Testis (tissue), 3 donors: ENCODE data around the gene TPRG1. TPM values are rescaled to one million over a fixed set of nuclear protein-coding genes. Genes with fewer than 3 reads are reported as not detected.
"Not testable (repeated sequence)": the region's sequence is repeated elsewhere in the genome, so short reads cannot be mapped to it uniquely, and the experiment has no call there.

ENCODE experiments used
- DNase-seq: peaks from one replicate; pipeline ENCODE4 v3.0.0-alpha.2; 2019
- H3K27ac ChIP-seq, 2 donors: fragments of 200-600 bp; sonication (generic); one replicate each; pipeline ENCODE4 v1.5.1; 2019
- H3K27me3 ChIP-seq: fragments of 200-600 bp; sonication (generic); one replicate; pipeline ENCODE4 v1.5.1; 2019
- H3K36me3 ChIP-seq: fragments of 200-600 bp; sonication (generic); one replicate; pipeline ENCODE4 v1.5.1; 2017; ENCODE audit warnings: low read depth; ENCODE audit errors: missing control alignments
- H3K4me1 ChIP-seq: fragments of 200-600 bp; sonication (generic); one replicate; pipeline ENCODE4 v1.5.1; 2019
- H3K4me3 ChIP-seq, 2 donors: fragments of 200-600 bp; sonication (generic); one replicate each; pipeline ENCODE4 v1.5.1; 2017 to 2019
- H3K9me3 ChIP-seq: fragments of 200-600 bp; sonication (generic); one replicate; pipeline ENCODE4 v1.5.1; 2017
- CTCF ChIP-seq, 3 experiments: fragments of 450-650 bp in 2 of 3; fragments of 200-600 bp in 1 of 3; sonication (generic) in 1 of 3; IDR thresholded peaks; one replicate each; pipeline ENCODE4 v1.5.1; 2016 to 2019; ENCODE audit warnings: antibody characterized with exemption in 3 of 3, mild to moderate bottlenecking in 2 of 3, moderate library complexity in 1 of 3
- POLR2A ChIP-seq: fragments of 450-650 bp; IDR thresholded peaks from one replicate; pipeline ENCODE4 v1.6.1; 2017; ENCODE audit warnings: antibody characterized with exemption, mild to moderate bottlenecking, moderate library complexity
- WGBS, 2 donors: methylation state at CpG; one replicate each; pipeline ENCODE4 v1.1.5; 2018; 5-methylcytosine and 5-hydroxymethylcytosine counted together
- intact Hi-C: fragments of 100-400 bp; cut with DNase I; formaldehyde crosslinking; loops from one replicate; pipeline ENCODE4 v1.15.1; 2023; ENCODE audit warnings: low total_unique reads
- polyA plus RNA-seq: library from polyadenylated mRNA; stranded (reverse); fragments of 350-450 nt; fragmentation: Illumina TruSeq; extraction: RNeasy Lipid Tissue Mini Kit (QIAGEN cat#74804); gene quantifications from one replicate; pipeline ENCODE4 v1.2.3, GENCODE V29; 2014; ENCODE audit warnings: low read depth, low replicate concordance; ENCODE audit not compliant: insufficient read depth
- total RNA-seq, 2 donors: library from RNA; depleted of rRNA; stranded (reverse); fragments of >200 nt; gene quantifications; one replicate each; pipeline ENCODE4 v1.2.3, GENCODE V29; 2016

The TPRG1 gene
- total and polyA plus RNA-seq, 3 donors from 2014 or later, result 15.5 to 25.2 (median 15.9) TPM

DNA sequence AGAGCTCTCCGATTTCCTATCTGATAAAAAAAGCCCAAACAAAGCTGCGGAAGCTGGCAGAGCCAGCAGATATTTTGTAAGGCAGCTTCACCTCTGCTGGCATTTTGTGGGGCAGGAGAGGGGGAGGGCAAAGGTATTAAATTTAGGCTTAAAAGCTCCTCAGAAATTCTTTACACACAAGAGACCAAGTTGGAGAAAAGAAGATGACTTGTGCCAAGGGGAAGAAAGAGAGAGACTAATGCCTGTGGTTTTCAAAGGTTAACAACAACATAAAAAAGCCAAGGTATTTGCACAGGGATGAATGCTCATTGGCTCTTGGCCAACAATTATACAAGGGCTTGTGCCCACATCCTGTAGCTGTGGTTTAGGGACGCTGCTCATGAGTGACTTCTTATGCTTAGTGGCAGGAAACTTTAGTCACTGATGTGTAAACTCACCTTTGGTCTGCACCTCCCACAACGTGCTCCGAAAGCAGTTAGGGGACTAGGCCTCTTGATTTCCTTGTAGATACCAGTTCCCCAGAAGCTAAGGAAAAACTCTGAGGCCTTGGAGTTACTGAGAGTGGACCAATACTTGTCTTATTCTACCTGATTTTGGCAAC lies 152.9 kb downstream of the TPRG1 start:
- H3K27me3 ChIP-seq, result no peaks in the 10 kb centered on the region
- WGBS, 2 donors, result 64 to 72% methylated on average over 5 of the region's 5 CpGs
- H3K9me3 ChIP-seq, result no peaks in the 10 kb centered on the region
- intact Hi-C loops, result no loop called here
- no peak for TF ChIP-seq POLR2A
- TF ChIP-seq CTCF (IDR thresholded peaks at IDR 0.05), result no peak
- no peak overlapping the region for H3K27ac ChIP-seq
- no peaks in the 10 kb centered on the region for H3K36me3 ChIP-seq
- DNase-seq, result peak; percentile 14
- H3K4me1 ChIP-seq, result no peaks in the 10 kb centered on the region
- H3K4me3 ChIP-seq, result no peak overlapping the region

- no peak for TF ChIP-seq POLR2A
- TF ChIP-seq CTCF (IDR thresholded peaks at IDR 0.05), result no peak
- Histone ChIP-seq H3K4me3 (no peak overlapping the region), H3K36me3 (no peaks in the 10 kb centered on the region), H3K27me3 (no peaks in the 10 kb centered on the region), H3K4me1 (no peaks in the 10 kb centered on the region), H3K9me3 (no peaks in the 10 kb centered on the region), H3K27ac (no peak overlapping the region)
- 70 to 79% methylated on average over 3 of the region's 3 CpGs for WGBS, 2 donors
- no peak for DNase-seq
- intact Hi-C loops, result no loop called here
These were observed 153.7 kb downstream of the TPRG1 start for GRCh38 chr3:189325454-189325853.

GRCh38 chr3:189329630-189330029 lies 157.9 kb downstream of the TPRG1 start:
- H3K4me3 ChIP-seq, intact Hi-C loops, H3K27ac ChIP-seq, H3K4me1 ChIP-seq, H3K9me3 ChIP-seq, H3K36me3 ChIP-seq, H3K27me3 ChIP-seq, DNase-seq: not testable (repeated sequence)
- WGBS, 2 donors, result 91 to 98% methylated on average over 4 of the region's 4 CpGs

DNA sequence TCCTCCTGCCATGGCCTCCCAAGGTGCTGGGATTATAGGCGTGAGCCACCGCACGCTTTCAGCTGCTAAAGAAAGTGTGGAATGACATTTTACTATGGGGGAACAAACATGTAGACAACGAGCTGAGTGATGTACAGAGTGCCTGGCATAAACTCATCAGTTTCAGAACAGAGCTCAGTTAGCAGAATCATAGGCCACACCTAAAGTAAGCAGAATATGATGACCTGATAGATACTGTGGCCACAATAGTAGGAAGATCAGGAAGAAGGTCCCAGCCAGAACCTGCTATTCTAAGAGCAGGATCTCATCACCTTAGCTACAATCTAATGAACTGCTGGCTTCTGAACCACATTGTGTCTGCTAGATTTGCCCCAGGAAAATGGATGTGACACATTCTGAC lies 158.3 kb downstream of the TPRG1 start:
- TF ChIP-seq POLR2A (no peak), CTCF (IDR thresholded peaks at IDR 0.05) (no peak)
- Histone ChIP-seq H3K36me3 (no peaks in the 10 kb centered on the region), H3K4me3 (no peak overlapping the region), H3K27me3 (no peaks in the 10 kb centered on the region), H3K27ac (no peak overlapping the region), H3K4me1 (no peaks in the 10 kb centered on the region), H3K9me3 (no peaks in the 10 kb centered on the region)
- intact Hi-C loops, result no loop called here
- no peak for DNase-seq
- WGBS, 2 donors, result 95 to 98% methylated on average over 4 of the region's 4 CpGs

DNA sequence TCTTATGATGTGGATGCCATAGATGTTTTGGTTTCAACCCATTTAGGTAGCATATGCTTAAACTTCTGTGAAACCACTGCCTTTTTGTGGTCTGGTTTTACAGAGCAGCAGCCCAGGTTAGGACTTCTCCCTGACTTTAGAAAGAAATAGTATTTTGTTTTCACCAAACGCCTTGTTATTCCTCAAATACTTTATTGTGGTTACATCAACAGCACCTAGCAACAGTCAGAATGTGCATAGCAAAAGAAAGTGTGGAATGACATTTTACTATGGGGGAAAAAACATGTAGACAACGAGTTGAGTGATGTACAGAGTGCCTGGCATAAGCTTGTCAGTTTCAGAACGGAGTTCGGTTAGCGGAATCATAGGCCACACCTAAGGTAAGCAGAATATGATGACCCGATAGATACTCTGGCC lies 159.2 kb downstream of the TPRG1 start:
- no peaks in the 10 kb centered on the region for H3K27me3 ChIP-seq
- H3K36me3 ChIP-seq, result no peaks in the 10 kb centered on the region
- no peak overlapping the region for H3K4me3 ChIP-seq
- no peaks in the 10 kb centered on the region for H3K4me1 ChIP-seq
- H3K27ac ChIP-seq, result no peak overlapping the region
- no peak for TF ChIP-seq CTCF (IDR thresholded peaks at IDR 0.05)
- no peak for TF ChIP-seq POLR2A
- intact Hi-C loops, result no loop called here
- 78 to 91% methylated on average over 6 of the region's 6 CpGs for WGBS, 2 donors
- DNase-seq, result no peak
- no peaks in the 10 kb centered on the region for H3K9me3 ChIP-seq
